Astrocyte (in vitro differentiated cells and primary cell): Measurements from ENCODE around the gene SARDH.

Experiments used
- CTCF ChIP-seq: IDR thresholded peaks from 2 replicates; pipeline ENCODE4 v1.5.1; 2011; ENCODE audit warnings: low read depth, mild to moderate bottlenecking, inconsistent platforms, low read length, moderate library complexity; ENCODE audit not compliant: insufficient read depth
- EZH2 ChIP-seq: IDR thresholded peaks from 2 replicates; pipeline ENCODE4 v1.6.1; 2012; ENCODE audit warnings: mild to moderate bottlenecking, low read length, inconsistent platforms; ENCODE audit not compliant: insufficient read depth

GRCh38 chr9:133747309-133747708 lies 9.2 kb upstream of the SARDH start:
- TF ChIP-seq CTCF (no peak), EZH2 (no peak)
